ENCODE results near the gene DSC2.
"Not testable (repeated sequence)": the region's sequence is repeated elsewhere in the genome, so short reads cannot be mapped to it uniquely, and the experiment has no call there.

The DSC2 gene

DNA sequence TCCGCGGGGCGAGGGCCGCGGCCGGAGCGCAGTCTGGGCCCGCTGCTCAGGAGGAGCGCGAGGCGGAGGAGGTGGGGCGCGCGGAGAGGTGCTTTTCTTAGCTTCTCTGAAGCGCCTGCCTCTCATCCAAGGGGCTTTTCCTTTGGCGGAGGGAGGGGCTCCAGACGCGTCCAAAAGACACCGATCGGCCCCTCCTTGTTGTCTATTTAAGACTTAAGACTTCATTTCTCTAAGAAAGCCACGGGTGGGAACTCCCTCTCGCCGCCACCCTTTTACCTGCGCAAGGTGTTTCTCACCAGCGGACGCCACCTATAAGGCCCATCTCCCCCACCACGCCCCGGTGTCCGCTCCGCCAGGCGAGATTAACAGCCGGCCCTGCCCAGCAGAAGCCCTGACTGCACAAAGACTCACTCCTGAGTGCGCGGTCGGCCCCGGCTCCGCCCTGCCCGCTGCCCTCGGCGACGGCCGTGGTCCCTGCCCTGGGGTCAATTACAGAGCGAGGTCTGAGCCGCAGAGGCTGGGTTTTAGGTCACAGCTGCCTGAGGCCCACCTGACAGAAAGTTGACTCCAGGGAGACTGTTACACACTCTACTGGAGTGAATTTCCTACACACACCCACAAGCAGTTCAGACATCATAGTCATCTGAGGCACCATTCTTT is at the start of gene DSC2:
Gene DSC2, minus strand, starts transcription at position 397 of the 660 bp plus-strand sequence. CDS start 450 bp downstream, outside the sequence.
- no peak for DNase-seq

DNA sequence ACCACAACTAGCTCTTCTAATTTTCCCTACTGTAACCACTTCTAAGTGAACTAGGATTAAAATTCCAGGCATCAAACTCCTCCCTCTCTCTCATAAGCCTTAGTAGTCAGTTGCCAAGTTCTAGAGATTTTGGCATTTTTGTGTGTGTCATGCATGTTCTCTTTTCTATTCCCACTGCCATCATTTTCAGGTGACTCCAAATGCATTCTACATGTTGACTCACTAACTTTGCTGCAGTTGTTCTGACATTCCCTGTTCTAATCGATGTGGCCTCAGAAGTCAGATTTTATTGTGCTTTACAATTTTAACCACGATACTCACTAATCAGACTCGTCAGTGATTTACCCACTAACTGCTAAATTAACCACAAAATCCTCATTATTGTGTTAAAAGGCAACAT is 47.1 kb upstream of the DSC2 start:
- DNase-seq: no peak

DNA sequence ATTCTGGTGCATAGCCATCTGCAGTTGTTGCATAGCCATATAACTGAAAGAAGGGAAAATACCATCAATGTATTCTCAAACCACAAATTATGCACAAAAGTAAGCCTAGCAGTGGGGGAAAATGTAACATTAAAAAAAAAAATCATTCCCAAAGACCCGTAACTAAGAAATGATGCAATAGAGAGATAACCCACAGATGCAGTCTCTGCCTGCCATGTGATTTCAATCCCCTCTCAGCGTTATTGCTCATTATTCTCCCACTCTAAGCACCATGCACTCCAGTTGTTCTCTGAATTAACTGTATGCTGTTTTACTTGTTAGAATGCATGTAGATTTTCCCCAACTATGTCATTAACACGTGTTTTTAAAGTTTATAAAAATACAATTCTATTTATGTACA is 46.4 kb upstream of the DSC2 start:
- DNase-seq: no peak

DNA sequence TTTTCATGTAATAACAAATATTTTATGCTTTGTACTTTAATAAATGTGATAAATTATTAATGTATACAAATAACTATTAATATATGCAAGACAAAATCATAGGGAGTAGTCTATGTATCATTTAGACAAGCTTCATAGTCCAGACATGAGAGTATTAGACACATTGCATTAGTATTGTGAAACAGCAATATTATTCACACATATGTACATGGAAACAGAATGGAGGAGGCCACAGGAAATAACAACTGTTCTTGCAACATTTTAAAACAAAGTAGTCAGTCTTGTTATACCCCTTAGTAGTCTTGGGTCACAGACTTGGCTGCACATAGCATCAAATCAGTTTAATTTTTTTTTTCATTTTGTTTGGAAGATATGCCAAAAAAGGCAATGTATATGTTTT is 44.6 kb upstream of the DSC2 start:
- DNase-seq: no peak

DNA sequence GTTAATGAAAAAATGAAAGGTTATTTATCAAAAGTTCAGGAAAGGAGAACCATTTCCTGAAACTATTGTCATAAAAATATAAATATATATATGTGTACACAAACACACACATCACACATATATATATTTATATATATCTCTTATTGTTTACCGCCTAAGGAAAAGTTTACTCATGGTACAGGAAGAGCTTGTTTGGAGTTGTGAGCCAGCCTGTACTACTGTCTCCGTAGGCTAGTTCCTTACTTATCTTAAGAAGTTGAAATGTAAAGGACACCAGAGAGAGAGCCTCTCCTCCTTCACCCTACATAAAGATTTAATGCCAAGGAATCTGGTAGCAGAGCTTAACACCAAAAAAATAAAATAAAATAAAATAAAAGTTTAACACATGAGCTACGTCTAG is 40.8 kb upstream of the DSC2 start:
- no peak for DNase-seq

DNA sequence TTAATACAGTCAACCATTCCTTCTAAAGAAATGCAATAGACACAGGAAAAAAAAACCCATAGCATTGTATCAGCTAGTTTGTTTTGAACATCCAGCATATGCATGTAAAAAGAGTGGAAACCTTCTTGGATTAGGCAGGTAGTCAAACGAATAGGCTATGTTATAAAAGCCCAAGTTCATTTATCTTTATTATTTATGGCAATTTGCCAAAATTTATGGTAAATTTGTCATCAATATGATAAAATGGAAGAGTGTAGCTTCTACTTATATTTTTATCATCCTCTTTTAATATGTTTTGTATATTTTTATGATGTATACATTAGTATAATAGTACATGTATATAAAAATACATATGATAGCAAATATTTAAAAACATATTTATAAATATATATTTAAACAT is 36.5 kb upstream of the DSC2 start:
- no peak for DNase-seq

DNA sequence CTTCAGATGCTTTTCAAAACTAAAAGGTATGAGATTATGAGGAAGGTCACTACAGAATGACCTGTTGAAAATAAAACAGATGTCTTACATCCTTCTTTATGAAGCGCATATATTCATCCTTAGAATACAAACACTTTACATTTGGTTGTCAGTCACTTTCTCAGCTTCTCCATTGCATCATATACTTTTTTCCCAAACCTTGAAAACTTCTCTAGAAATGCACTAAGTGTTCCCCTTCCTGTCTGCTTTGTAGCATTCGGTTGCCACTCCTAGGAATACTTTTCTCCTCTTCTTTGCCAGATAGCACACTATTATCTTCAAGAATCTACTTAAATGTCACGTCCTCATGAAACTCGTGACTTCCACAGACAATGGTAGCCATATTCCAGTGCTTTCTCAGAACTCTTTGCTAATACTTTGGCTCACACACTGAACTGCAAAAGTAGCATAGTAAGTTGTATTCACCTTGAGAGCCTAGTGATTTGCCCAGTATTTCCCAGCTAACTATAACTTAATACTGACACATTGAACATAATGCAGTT is 32.8 kb upstream of the DSC2 start:
- no peak for DNase-seq

DNA sequence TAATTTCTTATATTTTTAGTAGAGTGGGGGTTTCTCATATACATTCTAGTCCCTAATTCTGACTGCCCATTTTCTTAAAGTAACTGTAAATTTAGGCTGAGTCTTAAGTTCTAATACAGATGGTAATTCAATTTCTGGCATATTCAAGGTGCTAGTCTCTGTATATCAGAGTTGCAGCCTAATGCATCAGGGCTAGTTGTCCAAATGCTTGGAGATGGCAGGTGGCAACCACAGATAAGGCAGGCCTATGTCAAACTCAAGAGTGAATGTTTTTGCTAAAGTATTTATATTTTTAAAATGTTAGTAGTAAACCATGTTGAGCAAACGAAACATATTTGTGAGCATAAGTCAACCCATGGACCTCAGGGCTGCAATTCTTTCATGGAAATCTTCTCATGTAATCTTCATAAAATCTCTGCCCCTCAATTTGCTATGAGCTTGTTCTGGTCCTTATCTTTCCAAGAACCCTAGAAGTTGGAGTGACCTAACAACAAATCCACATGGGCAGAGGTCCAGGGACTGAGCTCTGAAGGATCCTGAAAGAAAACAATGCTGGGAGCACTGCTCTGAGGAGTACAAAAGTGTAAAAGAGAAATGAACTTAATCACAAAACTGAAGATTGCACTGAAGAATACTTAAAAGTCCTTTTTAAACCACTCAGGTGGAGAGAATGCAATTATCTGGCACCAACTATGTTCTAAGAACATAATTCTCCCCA is 27.3 kb upstream of the DSC2 start:
- no peak for DNase-seq

DNA sequence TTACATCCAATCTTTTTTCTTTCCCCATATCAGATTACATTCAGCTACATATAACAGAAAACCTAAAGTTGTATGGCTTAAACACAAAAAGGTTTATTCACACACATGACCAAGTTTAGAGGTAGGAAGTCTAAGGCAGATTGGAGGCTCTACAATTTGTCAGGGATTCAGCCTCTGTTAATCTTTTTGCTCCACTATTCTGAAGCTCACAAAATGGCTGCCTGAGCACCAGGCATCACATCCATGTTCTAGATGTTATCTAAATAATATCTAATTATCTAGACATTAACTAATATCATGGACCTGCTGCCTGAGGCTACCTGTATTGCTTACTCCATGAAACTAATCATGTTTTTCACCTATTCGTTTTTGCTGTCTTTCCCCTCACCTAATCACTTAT is 23.7 kb upstream of the DSC2 start:
- no peak for DNase-seq

DNA sequence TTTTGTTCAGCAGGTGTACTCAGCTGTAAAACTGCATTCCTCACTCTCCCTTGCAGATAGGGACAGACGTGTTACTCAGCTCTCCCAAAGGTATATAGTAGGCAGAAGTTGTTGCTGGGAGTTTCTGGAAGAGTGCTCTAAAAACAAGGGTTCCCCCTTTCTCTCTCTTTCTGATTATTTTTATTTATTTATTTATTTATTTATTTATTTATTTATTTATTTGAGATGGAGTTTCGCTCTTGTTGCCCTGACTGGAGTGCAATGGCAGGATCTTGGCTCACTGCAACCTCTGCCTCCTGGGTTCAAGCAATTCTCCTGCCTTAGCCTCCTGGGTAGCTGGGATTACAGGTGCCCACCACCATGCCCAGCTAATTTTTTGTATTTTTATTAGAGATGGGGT is 20.9 kb upstream of the DSC2 start:
- DNase-seq: not testable (repeated sequence)

DNA sequence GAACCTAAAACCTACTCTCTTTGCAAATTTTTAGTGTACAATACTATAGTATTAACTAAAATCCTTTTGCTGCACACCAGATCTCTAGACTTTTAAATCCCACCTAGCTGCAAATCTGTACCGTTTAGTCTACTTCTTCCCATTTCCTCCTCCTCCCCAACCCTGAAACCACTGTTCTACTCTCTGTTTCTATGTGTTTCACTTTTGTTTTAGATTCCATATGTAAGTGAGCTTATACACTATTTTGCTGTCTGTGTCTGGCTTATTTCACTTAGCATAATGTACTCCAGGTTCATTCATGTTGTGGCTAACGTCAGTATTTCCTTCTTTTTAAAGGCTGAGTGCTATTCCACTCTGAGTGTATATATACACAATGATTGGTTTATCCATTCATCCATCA is 18.4 kb upstream of the DSC2 start:
- DNase-seq: no peak

DNA sequence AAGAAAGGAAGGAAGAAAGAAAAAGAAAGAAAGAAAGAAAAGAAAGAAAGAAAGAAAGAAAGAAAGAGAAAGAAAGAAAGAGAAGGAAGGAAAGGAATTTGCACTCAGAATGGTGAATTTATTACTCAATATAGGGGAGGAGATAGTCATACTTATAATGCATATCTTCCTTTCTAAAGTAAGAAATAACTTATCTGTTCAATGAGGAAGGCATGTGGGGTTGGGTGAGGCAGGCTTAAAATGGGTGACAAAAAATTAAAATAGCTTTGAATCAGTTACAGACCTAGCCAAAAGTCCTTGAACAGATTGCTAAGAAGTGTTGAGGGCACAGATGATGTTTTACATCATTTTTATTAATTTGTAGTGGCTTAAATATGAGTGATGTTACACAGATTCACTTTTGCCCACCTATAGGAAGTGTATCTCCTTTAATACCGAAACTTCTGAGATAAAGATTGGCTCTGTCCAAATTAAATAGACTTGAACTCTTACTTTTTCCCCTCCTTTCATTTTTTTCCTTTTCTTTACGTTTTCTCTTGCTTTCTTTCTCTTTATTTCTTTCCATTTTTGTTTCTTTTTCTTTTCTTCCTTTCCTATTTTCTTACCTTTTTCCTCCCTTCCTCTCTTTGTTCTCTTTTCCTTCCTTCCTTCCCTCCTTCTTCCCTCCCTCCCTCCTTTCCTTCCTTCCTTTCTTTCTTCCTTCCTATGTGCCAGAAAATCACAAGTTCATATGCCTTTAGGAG is 14.8 kb upstream of the DSC2 start:
- DNase-seq: no peak

DNA sequence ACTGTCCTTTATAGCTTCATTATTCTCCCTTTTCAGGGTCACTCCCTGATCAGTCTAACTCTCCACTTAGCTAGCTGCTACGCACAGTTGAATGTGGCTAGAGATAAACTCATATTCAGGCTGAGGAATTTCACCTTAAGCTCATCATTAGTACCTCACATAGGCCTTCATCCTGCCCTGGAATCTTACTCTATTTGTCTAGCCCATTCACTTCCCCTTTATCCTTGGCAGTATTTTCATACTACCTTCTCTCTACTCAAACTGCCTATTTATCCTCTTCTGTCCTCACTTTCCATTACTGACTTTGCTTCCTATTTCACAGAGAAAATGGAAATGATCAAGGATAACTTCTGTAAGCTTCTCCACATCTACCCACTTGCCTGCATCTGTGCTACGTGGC is 10.6 kb upstream of the DSC2 start:
- DNase-seq: no peak

DNA sequence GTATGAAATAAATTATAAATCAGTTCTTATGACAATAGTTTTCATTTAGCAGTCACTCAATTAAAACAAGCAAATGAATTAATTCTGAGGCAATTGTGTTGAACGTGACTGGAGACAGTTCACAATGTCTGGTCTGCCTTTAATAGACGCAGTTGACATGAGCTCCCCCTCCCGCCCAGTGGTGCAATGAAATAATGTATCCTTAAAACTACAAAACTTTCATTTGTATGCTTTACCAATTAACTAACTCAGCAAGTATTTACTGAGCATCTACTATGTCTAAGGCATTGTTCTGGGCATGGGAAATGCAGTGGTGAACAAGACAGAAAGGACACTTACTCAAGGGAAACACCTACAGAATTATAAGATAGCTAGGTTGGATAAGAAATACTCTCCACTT is 3.5 kb upstream of the DSC2 start:
- no peak for DNase-seq

DNA sequence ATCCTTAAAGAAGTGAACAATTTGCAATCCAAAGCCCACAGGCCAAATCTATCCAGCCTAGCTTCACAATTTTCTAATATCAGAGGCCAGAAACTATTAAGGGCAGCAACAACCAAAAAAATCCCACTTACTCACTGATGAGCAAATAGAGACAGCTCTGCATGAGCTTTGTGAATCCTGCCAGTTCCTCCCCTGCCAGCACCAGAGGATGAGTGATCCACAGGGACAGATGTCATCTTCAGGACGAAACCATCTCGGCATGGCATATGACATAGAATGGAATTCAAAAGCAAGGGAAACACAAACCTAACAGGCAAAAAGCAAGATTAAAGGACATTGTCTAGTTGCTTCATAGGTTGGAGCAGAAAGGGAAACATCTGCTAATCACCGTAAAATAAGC is 2.2 kb upstream of the DSC2 start:
- DNase-seq: no peak

DNA sequence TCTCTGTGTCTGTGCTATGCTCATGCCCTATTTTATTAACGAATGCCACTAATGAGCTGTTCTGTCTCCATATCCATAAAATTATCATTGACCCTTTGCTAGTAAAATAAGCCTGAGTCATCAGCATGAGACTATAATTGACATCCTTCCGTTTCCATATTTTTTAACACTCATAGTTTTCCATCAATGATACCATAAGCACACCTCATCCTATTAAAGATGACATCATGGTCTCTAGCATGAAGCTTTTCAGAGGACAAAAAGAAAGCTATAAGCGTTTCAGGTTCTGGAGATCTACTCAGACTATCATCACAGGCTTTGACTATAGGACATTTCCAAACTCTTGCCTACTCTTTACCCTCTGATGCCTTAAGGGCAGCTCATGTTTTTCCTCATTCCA is 1.2 kb upstream of the DSC2 start:
- DNase-seq: no peak

DNA sequence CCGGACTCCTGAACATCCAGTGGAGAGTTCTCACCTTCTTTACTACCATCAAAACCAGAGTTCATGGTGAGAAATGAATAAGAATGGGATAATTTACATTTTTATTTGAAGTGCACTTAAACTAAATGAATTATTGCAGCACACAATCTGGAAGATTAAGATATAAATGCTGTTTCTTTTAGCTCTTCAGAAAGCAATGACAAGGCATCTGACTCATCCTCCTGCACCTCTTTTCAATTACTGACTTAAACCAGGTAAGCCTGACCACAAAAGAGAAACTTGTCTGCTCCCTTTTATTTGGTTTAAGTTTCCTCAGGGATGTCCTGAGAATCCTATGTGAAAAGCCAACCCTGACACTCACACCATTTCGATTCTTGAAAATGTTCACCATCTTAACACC is 720 bp upstream of the DSC2 start:
- DNase-seq: no peak

DNA sequence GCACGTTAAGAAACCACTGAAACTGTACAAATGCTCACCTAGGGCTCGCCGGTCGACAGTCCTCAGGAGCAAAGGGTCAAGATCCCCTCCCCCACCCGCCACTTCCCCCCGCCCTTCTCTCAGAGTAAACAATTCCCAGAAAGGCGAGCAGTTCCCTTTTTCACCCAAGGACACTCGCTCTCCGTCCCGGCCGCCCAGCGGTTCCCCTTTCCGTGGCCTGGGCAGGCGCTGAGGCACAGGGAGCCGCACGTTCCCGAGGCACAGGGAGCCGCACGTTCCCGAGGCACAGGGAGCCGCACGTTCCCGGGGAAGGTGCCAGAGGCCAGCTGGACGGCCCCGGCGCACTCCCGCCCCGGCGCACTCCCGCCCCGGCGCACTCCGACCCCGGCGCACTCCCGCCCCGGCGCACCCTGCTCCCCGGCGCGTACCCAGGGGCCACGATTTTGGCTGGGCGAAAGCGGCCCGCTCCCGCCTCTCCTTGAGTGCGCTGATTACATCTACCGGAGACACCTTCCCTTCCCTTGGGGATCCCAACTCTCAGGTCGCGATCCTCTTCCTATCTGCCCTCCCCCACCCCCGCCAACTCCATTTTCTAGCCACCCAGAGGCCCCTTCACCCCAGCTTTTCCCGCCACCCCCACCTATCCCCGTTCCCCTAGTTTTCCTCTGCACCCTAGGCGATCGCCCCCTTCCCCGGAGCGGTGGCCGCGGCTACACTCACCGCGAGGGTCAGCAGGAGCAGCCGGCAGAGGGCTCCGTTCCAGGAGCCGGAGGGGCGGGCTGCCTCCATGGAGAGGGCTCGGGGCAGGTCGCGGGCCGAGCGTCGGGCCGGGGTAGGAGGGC is 817 bp downstream of the DSC2 start:
- peak; percentile 2 for DNase-seq

DNA sequence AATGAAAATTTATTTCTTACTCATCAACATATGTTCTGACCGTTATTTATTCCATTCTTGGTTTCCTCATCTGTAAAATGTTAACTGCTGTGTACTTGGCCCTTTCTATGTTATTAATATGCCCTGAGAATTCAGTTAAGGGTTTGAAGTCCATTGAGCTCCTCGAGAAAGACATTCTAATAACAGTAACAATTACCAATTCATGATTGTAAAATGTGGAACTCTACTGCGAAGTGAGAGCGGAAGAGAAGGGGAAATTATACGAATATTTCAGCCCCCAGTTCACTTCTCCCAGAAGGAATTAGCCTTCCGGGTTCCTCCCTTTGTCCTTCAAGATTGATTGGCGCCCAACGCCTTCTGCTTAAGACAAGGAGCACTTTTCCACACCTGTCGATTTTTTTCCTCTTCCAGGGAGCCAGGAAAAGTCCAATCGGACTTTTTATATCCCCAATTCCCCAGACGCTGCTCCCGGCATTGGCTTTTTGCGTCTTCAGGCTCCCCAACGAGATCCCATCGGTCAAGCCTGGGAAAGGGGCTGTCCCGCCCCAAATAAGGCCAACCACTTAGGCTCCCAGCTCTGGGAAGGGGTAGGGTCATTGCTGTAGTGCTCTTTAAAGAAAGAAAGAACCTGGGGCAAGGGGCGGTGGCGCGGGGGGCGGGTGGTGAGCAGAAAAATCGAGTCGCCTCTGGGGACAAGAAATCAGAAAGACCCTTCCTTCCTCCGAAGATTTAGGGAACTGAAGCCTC is 1.6 kb downstream of the DSC2 start:
- DNase-seq: no peak

DNA sequence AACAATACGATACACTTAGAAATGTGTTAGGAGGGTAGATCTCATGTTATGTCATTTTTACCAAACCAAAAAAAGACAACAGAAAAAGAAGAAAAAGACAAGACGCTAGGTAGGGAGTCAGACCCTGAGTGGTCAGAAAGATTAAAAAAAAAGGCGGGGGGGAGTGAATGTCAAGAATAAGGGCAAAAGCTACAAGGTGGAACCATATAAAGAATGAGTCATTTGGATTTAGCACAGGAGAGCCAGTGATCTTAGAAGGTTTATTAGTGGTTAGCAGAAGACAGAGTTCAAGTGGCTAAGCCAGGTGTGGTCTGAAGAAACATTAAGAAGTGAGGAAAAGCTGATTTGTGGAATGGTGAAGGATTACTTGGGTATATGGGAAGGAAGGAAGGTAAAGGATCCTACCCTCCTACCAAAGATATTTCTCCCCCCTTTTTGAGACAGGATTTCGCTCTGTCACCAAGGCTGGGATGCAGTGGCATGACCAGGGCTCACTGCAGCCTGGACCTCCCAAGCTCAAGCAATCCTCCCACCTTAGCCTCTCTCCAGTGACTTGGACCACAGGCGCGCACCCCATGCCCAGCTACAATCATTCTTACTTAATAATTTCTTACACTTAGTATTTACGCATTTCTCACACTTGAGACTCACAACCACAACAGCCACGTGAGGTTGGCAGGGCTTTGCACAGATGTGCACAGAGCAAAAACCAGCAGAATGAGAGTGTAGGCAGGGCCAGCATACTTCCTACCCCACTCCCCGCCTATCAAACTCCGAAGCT is 2.6 kb downstream of the DSC2 start:
- DNase-seq: no peak

DNA sequence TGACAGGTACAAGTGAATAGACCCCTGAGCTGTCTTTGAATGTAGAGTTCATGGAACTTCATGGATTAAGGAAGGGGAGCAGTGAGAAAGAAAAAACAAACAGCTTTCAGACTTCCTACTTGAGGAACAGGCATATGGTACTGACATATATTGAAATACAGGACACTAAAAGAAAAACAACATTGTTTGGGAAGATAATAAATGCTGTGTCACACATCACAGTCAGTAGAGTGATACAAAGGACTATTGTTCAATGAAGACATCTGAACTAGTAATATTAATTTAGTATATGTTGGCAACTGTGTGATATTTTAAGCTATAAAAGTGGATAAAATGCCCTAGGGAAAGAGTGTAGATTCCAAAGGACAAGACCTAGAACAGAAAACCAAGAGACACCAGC is 3.3 kb downstream of the DSC2 start:
- DNase-seq: no peak

Measured in stimulated activated CD4-positive, alpha-beta T cell treated with anti-CD3 and anti-CD28 coated beads, Interleukin-15, amount 100 ng/mL, for 24 hours (primary cell).